Rectal smooth muscle tissue (tissue), 1 donor: ENCODE results near the gene RWDD3.
A peak's percentile ranks its signal among the peaks of the same experiment; 100 is the strongest.

Source experiments
- H3K27ac ChIP-seq: one replicate; pipeline ENCODE4 v1.7.0; 2013; ENCODE audit warnings: low read depth, low read length, inconsistent platforms
- H3K27me3 ChIP-seq: one replicate; pipeline ENCODE4 v1.7.0; 2013; ENCODE audit warnings: low read length; ENCODE audit not compliant: control insufficient read depth, insufficient read depth
- H3K36me3 ChIP-seq: one replicate; pipeline ENCODE4 v1.7.0; 2013; ENCODE audit warnings: low read length; ENCODE audit not compliant: control insufficient read depth, insufficient read depth
- H3K4me1 ChIP-seq: one replicate; pipeline ENCODE4 v1.7.0; 2013; ENCODE audit warnings: low read length; ENCODE audit not compliant: control insufficient read depth, insufficient read depth
- H3K4me3 ChIP-seq: one replicate; pipeline ENCODE4 v1.7.0; 2013; ENCODE audit warnings: low read length
- H3K9ac ChIP-seq: one replicate; pipeline ENCODE4 v1.7.0; 2013; ENCODE audit warnings: low read length

The RWDD3 gene

GRCh38 chr1:95216292-95216990, 17.6 kb upstream of the RWDD3 start:
- Histone ChIP-seq H3K9ac (no peak overlapping the region), H3K4me1 (no peaks in the 10 kb centered on the region), H3K4me3 (no peak overlapping the region), H3K27ac (no peak overlapping the region), H3K27me3 (no peaks in the 10 kb centered on the region), H3K36me3 (no peaks in the 10 kb centered on the region)

DNA sequence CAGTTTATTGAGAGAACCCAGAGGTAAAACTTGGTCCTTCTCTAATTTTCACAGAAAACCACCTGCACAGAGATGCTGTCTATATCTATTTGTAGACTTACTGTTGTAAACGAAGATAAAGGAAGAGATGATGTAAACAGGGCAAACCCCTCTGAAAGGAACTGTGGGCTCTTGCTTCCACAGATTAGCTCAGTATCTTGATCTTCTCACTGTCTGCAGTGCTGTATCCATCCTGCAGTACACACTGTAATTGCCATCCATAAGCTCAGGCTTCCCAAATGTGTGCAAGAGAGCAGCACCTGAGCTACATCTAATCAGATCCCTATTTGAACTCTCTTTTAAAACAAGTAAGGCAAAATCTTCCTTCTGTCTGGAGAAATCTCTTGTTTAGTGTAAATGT, 16.6 kb upstream of the RWDD3 start:
- H3K27me3 ChIP-seq: no peaks in the 10 kb centered on the region
- H3K4me1 ChIP-seq: no peaks in the 10 kb centered on the region
- no peaks in the 10 kb centered on the region for H3K36me3 ChIP-seq
- no peak overlapping the region for H3K9ac ChIP-seq
- no peak overlapping the region for H3K27ac ChIP-seq
- no peak overlapping the region for H3K4me3 ChIP-seq

GRCh38 chr1:95219407-95219806, 14.6 kb upstream of the RWDD3 start:
- no peaks in the 10 kb centered on the region for H3K27me3 ChIP-seq
- no peak overlapping the region for H3K4me3 ChIP-seq
- no peak overlapping the region for H3K9ac ChIP-seq
- H3K4me1 ChIP-seq: no peaks in the 10 kb centered on the region
- H3K27ac ChIP-seq: no peak overlapping the region
- H3K36me3 ChIP-seq: no peaks in the 10 kb centered on the region

DNA sequence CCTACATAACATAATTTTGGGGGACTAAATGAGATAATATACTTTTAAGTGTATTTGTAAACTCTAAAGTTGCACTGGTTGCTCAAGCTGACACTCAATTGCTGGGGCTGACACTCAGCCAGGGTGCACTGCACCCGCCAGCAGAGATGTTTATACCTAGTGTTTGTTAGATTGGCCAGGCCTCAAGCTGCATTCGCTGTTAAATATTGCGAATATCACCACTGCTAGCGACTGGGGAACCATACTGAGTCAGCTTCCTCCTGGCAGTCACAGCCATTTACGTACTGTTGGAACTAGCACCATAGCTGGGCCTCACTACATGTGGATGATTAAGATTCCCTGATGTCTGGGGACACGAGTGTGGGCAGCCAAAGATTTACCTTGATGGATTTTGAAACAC, 12.7 kb upstream of the RWDD3 start:
- Histone ChIP-seq H3K9ac (no peak overlapping the region), H3K4me3 (no peak overlapping the region), H3K4me1 (no peaks in the 10 kb centered on the region), H3K27ac (no peak overlapping the region), H3K36me3 (no peaks in the 10 kb centered on the region), H3K27me3 (no peaks in the 10 kb centered on the region)

DNA sequence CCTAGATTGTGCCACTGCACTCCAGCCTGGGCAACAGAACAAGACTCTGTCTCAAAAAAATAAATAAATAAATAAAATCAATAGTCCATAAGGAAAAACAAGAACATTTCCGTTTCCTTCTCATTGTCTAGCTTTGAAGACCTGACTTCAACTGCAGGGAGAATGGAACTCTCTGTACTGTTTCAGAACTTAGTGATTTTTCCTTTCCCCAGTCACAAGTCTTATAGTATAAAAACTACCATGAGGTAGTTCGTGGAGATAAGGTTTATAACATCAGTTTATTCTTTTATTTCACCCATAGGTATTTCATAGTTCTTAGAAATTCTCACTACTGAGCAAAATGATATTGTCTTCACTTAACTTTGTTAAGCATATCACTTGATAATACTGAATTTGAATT, 11.4 kb upstream of the RWDD3 start:
- Histone ChIP-seq H3K36me3 (no peaks in the 10 kb centered on the region), H3K4me3 (no peak overlapping the region), H3K27me3 (no peaks in the 10 kb centered on the region), H3K9ac (no peak overlapping the region), H3K27ac (no peak overlapping the region), H3K4me1 (no peaks in the 10 kb centered on the region)

- no peak overlapping the region for H3K27ac ChIP-seq
Observed at GRCh38 chr1:95223110-95223509, 10.9 kb upstream of the RWDD3 start.

GRCh38 chr1:95226781-95227660, 7.0 kb upstream of the RWDD3 start:
- no peak overlapping the region for H3K4me3 ChIP-seq
- H3K27ac ChIP-seq: no peak overlapping the region
- H3K4me1 ChIP-seq: no peaks in the 10 kb centered on the region
- H3K27me3 ChIP-seq: no peaks in the 10 kb centered on the region
- H3K9ac ChIP-seq: no peak overlapping the region
- H3K36me3 ChIP-seq: no peaks in the 10 kb centered on the region

More at GRCh38 chr1:95223110-95223509, 10.9 kb upstream of the RWDD3 start:
- Histone ChIP-seq H3K4me3 (no peak overlapping the region), H3K9ac (no peak overlapping the region), H3K4me1 (no peaks in the 10 kb centered on the region), H3K27me3 (no peaks in the 10 kb centered on the region), H3K36me3 (no peaks in the 10 kb centered on the region)

DNA sequence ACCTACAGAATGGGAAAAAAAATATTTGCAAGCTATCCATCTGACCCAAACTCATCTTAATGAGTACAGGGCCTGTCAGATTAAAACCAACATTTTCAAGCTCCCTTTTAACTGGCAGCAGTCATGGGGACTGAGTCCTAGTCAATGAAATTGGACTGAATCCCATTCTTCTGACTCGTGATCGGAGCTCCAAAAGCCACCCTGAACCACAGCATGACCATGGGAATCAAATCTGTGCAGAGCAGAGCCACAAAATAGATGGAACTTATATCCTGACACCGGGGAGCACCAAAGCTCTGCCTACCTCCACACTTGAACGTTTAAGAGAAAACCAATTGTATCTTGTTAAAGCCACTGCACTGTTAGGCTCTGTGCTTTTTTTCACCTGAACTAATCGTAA, 5.0 kb upstream of the RWDD3 start:
- peaks cover 5% of the 10 kb centered on the region for H3K4me1 ChIP-seq

GRCh38 chr1:95229706-95230105, 4.3 kb upstream of the RWDD3 start:
- no peak overlapping the region for H3K9ac ChIP-seq
- H3K4me3 ChIP-seq: no peak overlapping the region
- no peaks in the 10 kb centered on the region for H3K36me3 ChIP-seq
- peaks cover 5% of the 10 kb centered on the region for H3K4me1 ChIP-seq
- no peak overlapping the region for H3K27ac ChIP-seq
- no peaks in the 10 kb centered on the region for H3K27me3 ChIP-seq

More for the DNA sequence above, 5.0 kb upstream of the RWDD3 start:
- no peak overlapping the region for H3K27ac ChIP-seq
- H3K9ac ChIP-seq: no peak overlapping the region
- no peaks in the 10 kb centered on the region for H3K36me3 ChIP-seq
- no peak overlapping the region for H3K4me3 ChIP-seq
- no peaks in the 10 kb centered on the region for H3K27me3 ChIP-seq

GRCh38 chr1:95230256-95230655, 3.8 kb upstream of the RWDD3 start:
- H3K4me1 ChIP-seq: peaks cover 5% of the 10 kb centered on the region
- no peak overlapping the region for H3K27ac ChIP-seq
- no peak overlapping the region for H3K9ac ChIP-seq
- no peaks in the 10 kb centered on the region for H3K27me3 ChIP-seq
- no peaks in the 10 kb centered on the region for H3K36me3 ChIP-seq
- no peak overlapping the region for H3K4me3 ChIP-seq

- H3K4me1 ChIP-seq: peaks cover 5% of the 10 kb centered on the region
- H3K36me3 ChIP-seq: no peaks in the 10 kb centered on the region
- H3K4me3 ChIP-seq: no peak overlapping the region
- no peak overlapping the region for H3K9ac ChIP-seq
- H3K27ac ChIP-seq: no peak overlapping the region
- H3K27me3 ChIP-seq: no peaks in the 10 kb centered on the region
Observed at GRCh38 chr1:95230768-95231191, 3.2 kb upstream of the RWDD3 start.

- Histone ChIP-seq H3K27me3 (no peaks in the 10 kb centered on the region), H3K9ac (no peak overlapping the region), H3K4me3 (peak overlapping the region; percentile 81), H3K27ac (peak overlapping the region; percentile 76), H3K4me1 (peaks cover 5% of the 10 kb centered on the region), H3K36me3 (no peaks in the 10 kb centered on the region)
Observed at GRCh38 chr1:95232646-95233318, 1.2 kb upstream of the RWDD3 start.
